ENCODE data around the gene EPAS1. TPM values are rescaled to one million over a fixed set of nuclear protein-coding genes. Genes with fewer than 3 reads are reported as not detected.

EPAS1 gene
- total and polyA plus RNA-seq, 2 of the 13 experiments (the other 11 are each of a cell fraction or from before 2014, with no cell fraction given) = 47.1 to 182 TPM

- Histone ChIP-seq H3K79me2 (ENCODE audit: insufficient read depth, low read length) (peaks cover 98% of the 10 kb centered on the region), H3K9me3 (ENCODE audit: low read length) (no peaks in the 10 kb centered on the region), H3K9ac (ENCODE audit: insufficient read depth, low read depth, low read length) (no peak overlapping the region), H3K36me3 (replicated peaks in 1 of 2; ENCODE audit: control insufficient read depth in 1 of 2, insufficient read depth in 2 of 2, low read length in 2 of 2) (peaks cover 0 to 4% of the 10 kb centered on the region in 2 experiments; a peak in 1 of 5 replicates), H4K20me1 (ENCODE audit: insufficient read depth, low read length) (peaks cover 77% of the 10 kb centered on the region), H3K27me3 (ENCODE audit: control insufficient read depth in 1 of 2, insufficient read depth in 2 of 2, low read length in 2 of 2) (no peaks in the 10 kb centered on the region), H2AFZ (ENCODE audit: low read length) (no peak overlapping the region), H3K4me1 (ENCODE audit: insufficient read depth, low read length) (peaks cover 57% of the 10 kb centered on the region), H3K4me3 (replicated peaks in 1 of 3; ENCODE audit: insufficient read depth in 1 of 3, low read depth in 2 of 3, low read length in 3 of 3) (no peak overlapping the region), H3K27ac (ENCODE audit: extremely low read length, insufficient read depth, low read length) (no peak overlapping the region), H3K4me2 (ENCODE audit: low read depth, low read length) (0 out of 2 replicates have a peak overlapping the region, but pooled peaks have one; percentile 4)
- intact Hi-C loops (cut with micrococcal nuclease; ENCODE audit: unreplicated experiment) = no loop called here
- BruUV-seq (replicated peaks) = no TSS peak
- ChIA-PET CTCF (ENCODE audit: low intra/inter-chr PET ratio, low total read pairs) (no interaction called here), POLR2A (interaction anchor here (1.5 to 2.1 kb wide), 3 partner anchors 9 to 43 kb away, joined by 3 to 8 read pairs (median 5); partner anchors contain the start of gene EPAS1)
- FAIRE-seq (no peak), ATAC-seq (peak; percentile 68), DNase-seq (ENCODE audit: low spot score) (peak; percentile 47)
- 67% methylated on average over 12 of the region's 12 CpGs for WGBS (ENCODE audit: low lambda C conversion rate)
- in situ Hi-C loops (cut with HindIII; ENCODE audit: extremely low pct_ligation_motif_present, low pct_unique_long_range_greater_than_20kb) = no loop called here
- TF ChIP-seq ZZZ3 (CRISPR knock-in tag; IDR thresholded peaks at IDR 0.05; ENCODE audit: borderline replicate concordance) (peak; percentile 56; the same call in 1 of the 2 replicates), HNF1A (IDR thresholded peaks at IDR 0.05; ENCODE audit: low read depth) (no peak), HNF1A (CRISPR knock-in tag; IDR thresholded peaks at IDR 0.05; ENCODE audit: borderline replicate concordance) (0 out of 2 replicates have a peak, but pooled peaks have one; percentile 35), SMAD1 (CRISPR knock-in tag; IDR thresholded peaks at IDR 0.05; ENCODE audit: borderline replicate concordance, low read depth) (no peak), MED1 (CRISPR knock-in tag; IDR thresholded peaks at IDR 0.05) (peak; percentile 41; the same call in 1 of the 2 replicates), TP53 (CRISPR knock-in tag; conservative IDR thresholded peaks at IDR 0.05) (no peak), ZNF430 (CRISPR knock-in tag; IDR thresholded peaks at IDR 0.05) (no peak), ATF3 (CRISPR knock-in tag; IDR thresholded peaks at IDR 0.05) (no peak), ZNF225 (CRISPR knock-in tag; IDR thresholded peaks at IDR 0.05) (no peak), ZNF691 (CRISPR knock-in tag; IDR thresholded peaks at IDR 0.05; ENCODE audit: borderline replicate concordance, low read depth) (0 out of 2 replicates have a peak, but pooled peaks have one; percentile 25), NFYC (CRISPR knock-in tag; IDR thresholded peaks at IDR 0.05) (no peak), BCL6 (CRISPR knock-in tag; IDR thresholded peaks at IDR 0.05) (peak; percentile 96), MAX (IDR thresholded peaks at IDR 0.05) (peak; percentile 50; the same call in 1 of the 2 replicates), FOXP4 (CRISPR knock-in tag; IDR thresholded peaks at IDR 0.05) (peak; percentile 27; the same call in 1 of the 2 replicates), ARNTL (CRISPR knock-in tag; IDR thresholded peaks at IDR 0.05) (peak; percentile 90), ZNF547 (CRISPR knock-in tag; IDR thresholded peaks at IDR 0.05) (0 out of 2 replicates have a peak, but pooled peaks have one; percentile 23)
Observed at GRCh38 chr2:46339676-46340459, 42.7 kb downstream of the EPAS1 start.
